H1 (cell line): Measurements from ENCODE around the gene SNAPC2.

Source experiments
- CHD2 ChIP-seq: IDR thresholded peaks from 2 replicates; pipeline ENCODE4 v1.6.1; 2012; ENCODE audit warnings: low read length, improper control_type of control experiment
- RFX5 ChIP-seq: IDR thresholded peaks from 2 replicates; pipeline ENCODE4 v1.6.1; 2011; ENCODE audit warnings: low read depth, low read length, improper control_type of control experiment, borderline replicate concordance
- TAF1 ChIP-seq: IDR thresholded peaks from 2 replicates; pipeline ENCODE4 v1.6.1; 2011; ENCODE audit warnings: mild to moderate bottlenecking, low read depth, low read length
- TBP ChIP-seq: IDR thresholded peaks from 2 replicates; pipeline ENCODE4 v1.6.1; 2011; ENCODE audit warnings: low read depth, low read length, improper control_type of control experiment

GRCh38 chr19:7968796-7969554, 48.8 kb downstream of the SNAPC2 start:
- TF ChIP-seq TAF1 = no peak
- TF ChIP-seq TBP = no peak
- TF ChIP-seq CHD2 = no peak
- no peak for TF ChIP-seq RFX5
